GM15510 (cell line): ENCODE measurements around the gene DUSP9.

Source experiments
- POLR2A ChIP-seq: IDR thresholded peaks from 3 replicates; pipeline ENCODE4 v1.6.1; 2011; ENCODE audit warnings: borderline replicate concordance; ENCODE audit not compliant: insufficient read length; ENCODE audit errors: extremely low read depth

The DUSP9 gene

GRCh38 chrX:153640045-153640686 lies 6.8 kb upstream of the DUSP9 start:
- TF ChIP-seq POLR2A, result no peak

DNA sequence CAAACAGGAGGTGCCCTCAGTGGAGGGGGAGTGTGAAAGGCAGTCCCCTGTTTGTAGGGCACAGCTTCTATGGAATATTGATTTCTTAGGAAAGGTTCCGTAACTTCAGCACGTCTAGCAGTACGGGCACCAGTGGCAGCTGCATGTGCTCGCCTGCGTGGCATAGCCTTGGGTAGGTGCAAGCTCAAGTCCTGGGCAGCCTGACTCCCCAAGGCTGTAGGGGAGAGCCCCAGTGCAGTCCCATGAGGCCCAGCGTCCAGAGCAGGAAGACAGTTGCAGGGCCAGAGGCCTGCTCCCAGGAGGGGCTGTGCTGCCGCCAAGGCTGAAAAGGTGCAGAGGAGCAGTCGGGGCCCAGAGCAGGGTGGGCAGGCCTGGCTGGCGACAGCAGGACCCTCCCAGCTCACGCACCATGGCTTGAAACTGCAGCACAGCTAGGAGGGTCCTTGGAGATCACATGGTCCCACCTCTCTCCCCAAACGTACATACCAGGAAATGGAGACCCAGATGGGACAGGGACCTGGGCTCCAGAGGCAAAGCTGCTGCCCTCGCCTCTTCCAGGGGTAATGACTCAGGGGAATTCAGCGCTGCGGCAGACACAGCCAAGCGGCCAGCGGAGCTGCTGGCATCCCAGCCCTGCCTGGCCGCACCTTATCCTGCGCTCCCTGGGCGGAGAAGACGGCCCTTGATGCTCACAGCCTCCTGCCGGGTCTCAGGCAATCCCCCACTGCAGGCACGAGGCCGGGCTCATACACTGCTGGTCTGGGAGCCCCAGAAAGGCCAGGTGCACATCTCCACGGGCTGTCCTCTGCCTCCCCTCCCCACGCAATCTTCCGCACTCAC lies 6.0 kb upstream of the DUSP9 start:
- TF ChIP-seq POLR2A, result no peak

- no peak for TF ChIP-seq POLR2A
Observed at GRCh38 chrX:153641627-153642026, 5.4 kb upstream of the DUSP9 start.

GRCh38 chrX:153642051-153642654 lies 4.8 kb upstream of the DUSP9 start:
- TF ChIP-seq POLR2A, result no peak

GRCh38 chrX:153642655-153643430 lies 4.2 kb upstream of the DUSP9 start:
- no peak for TF ChIP-seq POLR2A

GRCh38 chrX:153643431-153644351 lies 3.3 kb upstream of the DUSP9 start:
- TF ChIP-seq POLR2A, result no peak

DNA sequence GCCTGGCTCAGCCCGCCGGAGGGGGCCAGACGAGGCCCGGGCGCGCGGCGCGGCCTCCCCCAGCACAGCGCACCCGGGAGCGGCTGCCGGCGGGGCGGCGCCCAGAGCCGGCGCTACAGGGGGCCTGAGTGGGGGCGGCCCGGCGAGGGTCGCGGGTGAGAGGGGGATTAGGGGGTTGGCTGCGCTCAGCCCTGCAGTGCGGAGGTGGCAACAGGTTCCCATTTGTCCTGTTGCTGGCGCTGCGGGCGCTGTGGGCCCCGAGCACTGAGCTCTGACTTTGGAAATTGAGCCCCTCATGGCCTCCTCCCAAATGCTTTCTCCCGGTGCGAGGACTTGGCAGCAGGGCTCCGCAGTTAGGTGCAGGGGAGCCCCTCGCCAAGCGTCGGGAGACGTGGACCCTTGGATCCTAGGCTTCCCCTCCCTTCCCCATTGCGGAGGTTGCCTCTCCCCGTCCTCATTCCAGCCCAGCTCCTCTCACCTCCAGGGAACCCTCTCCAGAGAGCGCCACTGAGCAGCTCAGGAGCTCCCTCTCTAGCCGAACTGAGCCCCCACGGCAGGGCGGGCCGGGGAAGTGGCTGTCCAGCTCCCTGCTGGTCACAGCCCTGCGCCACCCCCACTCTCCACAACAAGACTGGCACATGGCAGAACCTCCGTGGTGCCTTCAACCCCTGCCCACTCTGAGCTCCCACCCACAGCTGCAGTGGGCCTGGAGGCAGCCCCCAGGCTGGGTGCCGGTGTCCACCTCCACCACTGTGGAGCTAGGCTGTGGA lies 2.5 kb upstream of the DUSP9 start:
- no peak for TF ChIP-seq POLR2A

- TF ChIP-seq POLR2A, result no peak
Observed at GRCh38 chrX:153645151-153645550, 1.9 kb upstream of the DUSP9 start.

DNA sequence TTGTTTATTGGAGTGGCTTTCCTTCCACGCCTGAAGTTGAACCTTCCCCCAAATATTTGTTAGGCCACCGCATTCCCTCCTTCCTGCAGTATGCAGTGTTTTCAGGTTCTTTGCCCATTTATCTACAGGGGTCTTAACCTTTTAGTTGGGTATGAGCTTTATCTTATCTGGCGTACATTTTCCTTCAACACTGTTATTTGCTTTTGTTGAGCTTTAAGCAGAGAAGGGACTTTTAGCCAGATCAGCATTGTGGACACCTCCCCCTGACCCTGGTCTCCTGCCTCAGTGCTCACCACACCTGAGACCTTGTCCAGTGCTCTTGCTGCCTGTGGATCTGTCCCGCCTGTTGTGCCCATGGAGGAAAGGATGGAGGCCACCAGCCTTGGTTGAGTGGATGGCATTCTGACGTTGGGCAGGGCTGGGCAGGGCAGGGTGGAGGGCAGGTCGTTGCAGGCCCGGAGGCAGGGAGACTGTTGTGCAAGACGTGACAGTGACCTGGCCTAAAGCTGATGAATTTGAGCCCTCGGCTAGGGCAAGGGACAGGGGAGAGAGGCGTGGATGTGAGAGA lies 998 bp upstream of the DUSP9 start:
- TF ChIP-seq POLR2A, result no peak

- no peak for TF ChIP-seq POLR2A
Observed at GRCh38 chrX:153647461-153648357, 706 bp downstream of the DUSP9 start.

GRCh38 chrX:153648358-153649177 lies 1.6 kb downstream of the DUSP9 start:
- TF ChIP-seq POLR2A, result no peak
